K562 (cell line): ENCODE measurements around the gene ZNF593OS. TPM values are rescaled to one million over a fixed set of nuclear protein-coding genes. Genes with fewer than 3 reads are reported as not detected.

Source experiments
- CCNT2 ChIP-seq: IDR thresholded peaks from 2 replicates; pipeline ENCODE4 v1.6.1; 2011; ENCODE audit warnings: borderline replicate concordance, low read depth, mild to moderate bottlenecking, moderate library complexity, mixed read lengths, low read length; ENCODE audit not compliant: insufficient read length; ENCODE audit errors: extremely low read depth
- DDX20 ChIP-seq: fragments of 450-650 bp; IDR thresholded peaks from 2 replicates; pipeline ENCODE4 v1.6.1; 2016; ENCODE audit warnings: missing genetic modification characterization, low read depth, mild to moderate bottlenecking, missing compliant biosample characterization, moderate library complexity
- DIDO1 ChIP-seq: fragments of 450-650 bp; IDR thresholded peaks from 2 replicates; pipeline ENCODE4 v1.6.1; 2016; ENCODE audit warnings: low read depth, missing biosample characterization, missing genetic modification characterization
- EGR1 ChIP-seq: fragments of 450-650 bp; conservative IDR thresholded peaks from 2 replicates; pipeline ENCODE4 v1.6.1; 2017; ENCODE audit warnings: mild to moderate bottlenecking
- MXD1 ChIP-seq: fragments of 250-450 bp; sonication (Bioruptor Pico); IDR thresholded peaks from 2 replicates; pipeline ENCODE4 v1.8.0; 2021; ENCODE audit warnings: borderline replicate concordance, mild to moderate bottlenecking, moderate library complexity; ENCODE audit not compliant: poor library complexity, severe bottlenecking
- NFRKB ChIP-seq: fragments of 450-650 bp; IDR thresholded peaks from 2 replicates; pipeline ENCODE4 v1.6.1; 2016; ENCODE audit warnings: low read depth
- NRF1 ChIP-seq, 2 experiments: fragments of 450-650 bp; IDR thresholded peaks in 1 of 2; conservative IDR thresholded peaks in 1 of 2; 2 replicates each; pipeline ENCODE4 v1.6.1; 2014; ENCODE audit warnings: mild to moderate bottlenecking in 2 of 2
- PML ChIP-seq: IDR thresholded peaks from 2 replicates; pipeline ENCODE4 v1.6.1; 2012; ENCODE audit warnings: low read length, inconsistent platforms
- ZNF253 ChIP-seq: fragments of 250-450 bp; sonication (Bioruptor Pico); conservative IDR thresholded peaks from 2 replicates; pipeline ENCODE4 v1.6.1; 2021; ENCODE audit warnings: mild to moderate bottlenecking
- ZNF407 ChIP-seq: fragments of 450-650 bp; IDR thresholded peaks from 2 replicates; pipeline ENCODE4 v1.6.1; 2016; ENCODE audit warnings: low read depth
- ZNF561 ChIP-seq: fragments of 450-650 bp; formaldehyde crosslinking; conservative IDR thresholded peaks from 2 replicates; pipeline ENCODE4 v1.4.0; 2020; ENCODE audit warnings: mild to moderate bottlenecking, moderate library complexity
- polyA plus RNA-seq, 8 experiments: library from polyadenylated mRNA; depleted of rRNA in 4 of 8; stranded (reverse) in 5 of 8; unstranded in 3 of 8; fragments of >200 nt; fragmentation: Nextera tagmentation in 2 of 8; fragmentation: Illumina TruSeq in 1 of 8; extraction: Ambion mirVana in 2 of 8; extraction: Trizol in 1 of 8; gene quantifications; 2 replicates each; pipeline versions ENCODE4 v1.2.1 to v1.2.3, GENCODE V29; 2011 to 2014; ENCODE audit warnings: inconsistent platforms in 1 of 8, missing spikeins in 1 of 8
- total RNA-seq, 7 experiments: library from RNA; depleted of rRNA in 6 of 7; stranded (reverse); fragments of >200 nt in 6 of 7; fragmentation: Illumina TruSeq in 2 of 7; extraction: Trizol in 2 of 7; gene quantifications; 2 replicates each; pipeline versions ENCODE4 v1.2.1 to v1.2.3, GENCODE V29; 2011 to 2021; ENCODE audit warnings: low replicate concordance in 1 of 7
- TF ChIP-seq, protein P1 (sequence below): sonication (generic); formaldehyde crosslinking; IDR thresholded peaks from 2 replicates; pipeline ENCODE4 v1.8.0; 2023; ENCODE audit warnings: mild to moderate bottlenecking, missing genetic modification reagents
- TF ChIP-seq, protein P2 (sequence below): fragments of 450-650 bp; formaldehyde crosslinking; IDR thresholded peaks from 2 replicates; pipeline ENCODE4 v1.4.0; 2020; ENCODE audit warnings: mild to moderate bottlenecking, moderate library complexity

Gene ZNF593OS
- total and polyA plus RNA-seq, 9 of the 15 experiments (the other 6 are each of a cell fraction or from before 2014, with no cell fraction given), result 0.24 to 0.27 TPM; not detected in 7

DNA sequence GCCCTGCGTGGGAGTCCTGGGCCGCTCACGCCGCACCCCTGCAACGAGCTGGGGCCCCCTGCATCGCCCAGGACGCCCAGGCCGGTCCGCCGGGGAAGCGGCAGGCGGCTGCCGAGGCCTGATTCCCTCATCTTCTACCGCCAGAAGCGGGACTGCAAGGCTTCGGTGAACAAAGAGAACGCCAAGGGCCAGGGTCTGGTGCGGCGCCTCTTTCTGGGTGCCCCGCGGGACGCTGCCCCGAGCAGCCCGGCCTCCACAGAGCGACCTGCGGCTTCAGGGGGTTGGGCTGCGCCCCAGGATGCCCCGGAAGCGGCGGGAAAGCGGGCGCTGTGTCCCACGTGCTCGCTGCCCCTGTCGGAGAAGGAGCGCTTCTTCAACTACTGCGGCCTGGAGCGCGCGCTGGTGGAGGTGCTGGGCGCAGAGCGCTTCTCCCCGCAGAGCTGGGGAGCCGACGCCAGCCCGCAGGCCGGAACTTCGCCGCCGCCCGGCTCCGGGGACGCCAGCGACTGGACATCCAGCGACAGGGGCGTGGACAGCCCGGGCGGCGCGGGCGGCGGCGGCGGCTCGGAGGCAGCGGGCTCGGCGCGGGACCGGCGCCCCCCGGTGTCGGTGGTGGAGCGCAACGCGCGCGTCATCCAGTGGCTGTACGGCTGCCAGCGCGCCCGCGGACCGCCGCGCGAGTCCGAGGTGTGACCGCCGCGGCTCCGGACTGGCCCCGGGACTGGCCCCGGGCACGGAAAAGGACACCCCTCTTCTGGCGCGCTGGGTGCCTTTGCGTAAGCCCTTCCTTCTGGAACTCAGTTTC, 10.0 kb downstream of the ZNF593OS start (continued):
- TF ChIP-seq MXD1 (CRISPR knock-in tag) (peak; percentile 59), ZNF561 (CRISPR knock-in tag) (no peak), NRF1 (conservative IDR thresholded peaks at IDR 0.05 in 1 of 2, IDR thresholded peaks at IDR 0.05 in 1 of 2) (peak in 1 of 2 experiments; percentile 50; a peak in 3 of 4 replicates), ZNF407 (no peak), CCNT2 (peak; percentile 75), NFRKB (peak; percentile 25; the same call in 1 of the 2 replicates), EGR1 (peak; percentile 72), ZNF253 (no peak), DIDO1 (tag) (no peak), PML (0 out of 2 replicates have a peak, but pooled peaks have one; percentile 31), DDX20 (tag) (no peak)
- TF ChIP-seq, protein P1, sequence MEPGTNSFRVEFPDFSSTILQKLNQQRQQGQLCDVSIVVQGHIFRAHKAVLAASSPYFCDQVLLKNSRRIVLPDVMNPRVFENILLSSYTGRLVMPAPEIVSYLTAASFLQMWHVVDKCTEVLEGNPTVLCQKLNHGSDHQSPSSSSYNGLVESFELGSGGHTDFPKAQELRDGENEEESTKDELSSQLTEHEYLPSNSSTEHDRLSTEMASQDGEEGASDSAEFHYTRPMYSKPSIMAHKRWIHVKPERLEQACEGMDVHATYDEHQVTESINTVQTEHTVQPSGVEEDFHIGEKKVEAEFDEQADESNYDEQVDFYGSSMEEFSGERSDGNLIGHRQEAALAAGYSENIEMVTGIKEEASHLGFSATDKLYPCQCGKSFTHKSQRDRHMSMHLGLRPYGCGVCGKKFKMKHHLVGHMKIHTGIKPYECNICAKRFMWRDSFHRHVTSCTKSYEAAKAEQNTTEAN (CRISPR knock-in tag), result no peak
- TF ChIP-seq, protein P2, sequence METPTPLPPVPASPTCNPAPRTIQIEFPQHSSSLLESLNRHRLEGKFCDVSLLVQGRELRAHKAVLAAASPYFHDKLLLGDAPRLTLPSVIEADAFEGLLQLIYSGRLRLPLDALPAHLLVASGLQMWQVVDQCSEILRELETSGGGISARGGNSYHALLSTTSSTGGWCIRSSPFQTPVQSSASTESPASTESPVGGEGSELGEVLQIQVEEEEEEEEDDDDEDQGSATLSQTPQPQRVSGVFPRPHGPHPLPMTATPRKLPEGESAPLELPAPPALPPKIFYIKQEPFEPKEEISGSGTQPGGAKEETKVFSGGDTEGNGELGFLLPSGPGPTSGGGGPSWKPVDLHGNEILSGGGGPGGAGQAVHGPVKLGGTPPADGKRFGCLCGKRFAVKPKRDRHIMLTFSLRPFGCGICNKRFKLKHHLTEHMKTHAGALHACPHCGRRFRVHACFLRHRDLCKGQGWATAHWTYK (CRISPR knock-in tag), result peak; percentile 58; the same call in 1 of the 2 replicates
